Measurements from ENCODE around the gene AMPH. TPM values are rescaled to one million over a fixed set of nuclear protein-coding genes. Genes with fewer than 3 reads are reported as not detected.
A peak's percentile ranks its signal among the peaks of the same experiment; 100 is the strongest.

The AMPH gene
- polyA plus RNA-seq (2012; ENCODE audit: insufficient read depth, insufficient read length): 1.7 TPM

- no peak for DNase-seq (ENCODE audit: low read depth, low spot score)
Observed at GRCh38 chr7:38630720-38631673, at the start of gene AMPH. AMPH (minus strand) TSS chr7:38631373; CDS start chr7:38631351, 22 bp downstream.

GRCh38 chr7:38679419-38679818 lies 48.2 kb upstream of the AMPH start:
- no peak overlapping the region for H3K4me3 ChIP-seq (ENCODE audit: low read length)
- no peak for DNase-seq (ENCODE audit: low read depth, low spot score)

More at GRCh38 chr7:38630720-38631673, at the start of gene AMPH:
- no peak within 1 kb of the TSS for H3K4me3 ChIP-seq (ENCODE audit: low read length)

GRCh38 chr7:38678698-38679054 lies 47.5 kb upstream of the AMPH start:
- DNase-seq (ENCODE audit: low read depth, low spot score): no peak
- H3K4me3 ChIP-seq (ENCODE audit: low read length): no peak overlapping the region

GRCh38 chr7:38677981-38678697 lies 47.0 kb upstream of the AMPH start:
- DNase-seq (ENCODE audit: low read depth, low spot score): no peak

GRCh38 chr7:38675494-38676106 lies 44.4 kb upstream of the AMPH start:
- no peak overlapping the region for H3K4me3 ChIP-seq (ENCODE audit: low read length)
- no peak for DNase-seq (ENCODE audit: low read depth, low spot score)

More at GRCh38 chr7:38677981-38678697, 47.0 kb upstream of the AMPH start:
- no peak overlapping the region for H3K4me3 ChIP-seq (ENCODE audit: low read length)

- no peak for DNase-seq (ENCODE audit: low read depth, low spot score)
- H3K4me3 ChIP-seq (ENCODE audit: low read length): no peak overlapping the region
Observed at GRCh38 chr7:38674513-38674912, 43.3 kb upstream of the AMPH start.

- DNase-seq (ENCODE audit: low read depth, low spot score): no peak
- H3K4me3 ChIP-seq (ENCODE audit: low read length): no peak overlapping the region
Observed at GRCh38 chr7:38673795-38674194, 42.6 kb upstream of the AMPH start.

- no peak overlapping the region for H3K4me3 ChIP-seq (ENCODE audit: low read length)
- DNase-seq (ENCODE audit: low read depth, low spot score): no peak
Observed at GRCh38 chr7:38671911-38672905, 41.0 kb upstream of the AMPH start.

GRCh38 chr7:38669965-38670520 lies 38.9 kb upstream of the AMPH start:
- no peak for DNase-seq (ENCODE audit: low read depth, low spot score)
- no peak overlapping the region for H3K4me3 ChIP-seq (ENCODE audit: low read length)

- no peak for DNase-seq (ENCODE audit: low read depth, low spot score)
- no peak overlapping the region for H3K4me3 ChIP-seq (ENCODE audit: low read length)
Observed at GRCh38 chr7:38664972-38665371, 33.8 kb upstream of the AMPH start.

GRCh38 chr7:38660427-38661099 lies 29.4 kb upstream of the AMPH start:
- DNase-seq (ENCODE audit: low read depth, low spot score): peak; percentile 28
- no peak overlapping the region for H3K4me3 ChIP-seq (ENCODE audit: low read length)

GRCh38 chr7:38659931-38660330 lies 28.8 kb upstream of the AMPH start:
- H3K4me3 ChIP-seq (ENCODE audit: low read length): no peak overlapping the region
- DNase-seq (ENCODE audit: low read depth, low spot score): no peak

- DNase-seq (ENCODE audit: low read depth, low spot score): no peak
- H3K4me3 ChIP-seq (ENCODE audit: low read length): no peak overlapping the region
Observed at GRCh38 chr7:38658921-38659320, 27.7 kb upstream of the AMPH start.

- DNase-seq (ENCODE audit: low read depth, low spot score): no peak
- H3K4me3 ChIP-seq (ENCODE audit: low read length): no peak overlapping the region
Observed at GRCh38 chr7:38656968-38657367, 25.8 kb upstream of the AMPH start.

GRCh38 chr7:38655833-38656774 lies 24.9 kb upstream of the AMPH start:
- no peak for DNase-seq (ENCODE audit: low read depth, low spot score)
- no peak overlapping the region for H3K4me3 ChIP-seq (ENCODE audit: low read length)

- no peak for DNase-seq (ENCODE audit: low read depth, low spot score)
- no peak overlapping the region for H3K4me3 ChIP-seq (ENCODE audit: low read length)
Observed at GRCh38 chr7:38637957-38638356, 6.8 kb upstream of the AMPH start.

- no peak overlapping the region for H3K4me3 ChIP-seq (ENCODE audit: low read length)
- no peak for DNase-seq (ENCODE audit: low read depth, low spot score)
Observed at GRCh38 chr7:38632411-38632810, 1.2 kb upstream of the AMPH start.

All from Jurkat, Clone E6-1 (cell line).